Measurements from ENCODE around the gene PRLHR.

DNA sequence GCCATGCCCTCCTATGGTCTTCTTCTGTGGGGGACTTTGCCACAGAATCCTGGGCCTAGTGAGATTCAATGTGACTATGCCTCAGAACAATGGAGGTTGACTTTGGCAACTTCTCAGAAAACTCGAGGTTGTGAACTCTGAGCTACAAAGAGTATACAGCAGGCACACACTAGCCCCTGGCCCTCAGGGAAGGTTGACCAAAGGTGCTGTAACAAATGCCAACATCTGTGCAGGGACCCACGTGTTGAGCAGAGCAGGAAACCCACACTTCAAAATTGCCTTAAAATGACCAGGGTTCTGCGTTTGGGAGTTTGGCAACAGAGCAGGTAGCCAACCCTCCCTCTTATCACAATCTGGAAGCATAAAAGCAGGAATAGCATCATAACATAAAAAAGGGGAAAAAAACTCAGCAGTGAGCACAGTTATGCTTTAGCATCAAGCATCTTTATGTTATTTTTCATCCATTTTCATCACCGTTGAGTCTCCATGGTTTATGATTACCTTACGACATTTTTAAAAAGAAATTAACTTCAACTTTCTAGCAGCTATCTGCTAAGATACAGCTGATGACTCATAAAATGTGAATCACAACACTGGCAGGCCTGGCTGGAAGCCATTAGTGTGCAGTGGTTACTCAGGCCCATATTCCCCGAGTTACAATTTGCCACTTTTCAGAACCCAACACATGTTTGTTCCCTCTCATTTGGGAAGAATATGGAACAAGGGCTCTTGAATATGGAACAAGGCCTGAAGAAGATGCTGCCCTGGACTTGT lies 11.1 kb downstream of the PRLHR start:
- TF ChIP-seq POLR2A (IDR thresholded peaks at IDR 0.05), result no peak
- no peak for TF ChIP-seq EP300 (IDR thresholded peaks at IDR 0.05)
- TF ChIP-seq, protein P1, sequence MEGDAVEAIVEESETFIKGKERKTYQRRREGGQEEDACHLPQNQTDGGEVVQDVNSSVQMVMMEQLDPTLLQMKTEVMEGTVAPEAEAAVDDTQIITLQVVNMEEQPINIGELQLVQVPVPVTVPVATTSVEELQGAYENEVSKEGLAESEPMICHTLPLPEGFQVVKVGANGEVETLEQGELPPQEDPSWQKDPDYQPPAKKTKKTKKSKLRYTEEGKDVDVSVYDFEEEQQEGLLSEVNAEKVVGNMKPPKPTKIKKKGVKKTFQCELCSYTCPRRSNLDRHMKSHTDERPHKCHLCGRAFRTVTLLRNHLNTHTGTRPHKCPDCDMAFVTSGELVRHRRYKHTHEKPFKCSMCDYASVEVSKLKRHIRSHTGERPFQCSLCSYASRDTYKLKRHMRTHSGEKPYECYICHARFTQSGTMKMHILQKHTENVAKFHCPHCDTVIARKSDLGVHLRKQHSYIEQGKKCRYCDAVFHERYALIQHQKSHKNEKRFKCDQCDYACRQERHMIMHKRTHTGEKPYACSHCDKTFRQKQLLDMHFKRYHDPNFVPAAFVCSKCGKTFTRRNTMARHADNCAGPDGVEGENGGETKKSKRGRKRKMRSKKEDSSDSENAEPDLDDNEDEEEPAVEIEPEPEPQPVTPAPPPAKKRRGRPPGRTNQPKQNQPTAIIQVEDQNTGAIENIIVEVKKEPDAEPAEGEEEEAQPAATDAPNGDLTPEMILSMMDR (IDR thresholded peaks at IDR 0.05), result no peak

All from upper lobe of left lung (tissue), 4 donors.